Astrocyte (in vitro differentiated cells and primary cell): ENCODE measurements around the gene CCNG2. TPM values are rescaled to one million over a fixed set of nuclear protein-coding genes. Genes with fewer than 3 reads are reported as not detected.

ENCODE experiments used
- DNase-seq: peaks from one replicate; pipeline ENCODE4 v3.0.0-alpha.2; 2010; ENCODE audit warnings: low read depth
- FAIRE-seq: peaks from 2 replicates; lab custom pipeline; 2011; peaks lifted over from hg19 to GRCh38; lab: Jason Lieb, UNC
- H2AFZ ChIP-seq: 2 replicates; pipeline ENCODE4 v1.6.0; 2012; ENCODE audit warnings: low read depth, low read length, inconsistent platforms
- H3K27ac ChIP-seq: 2 replicates; pipeline ENCODE4 v1.5.1; 2011; ENCODE audit warnings: low read depth, low read length, inconsistent platforms
- H3K27me3 ChIP-seq: 2 replicates; pipeline ENCODE4 v1.6.0; 2011; ENCODE audit warnings: low read length, inconsistent platforms; ENCODE audit not compliant: insufficient read depth
- H3K36me3 ChIP-seq: 2 replicates; pipeline ENCODE4 v1.5.1; 2011; ENCODE audit warnings: low read length, inconsistent platforms; ENCODE audit not compliant: insufficient read depth
- H3K4me1 ChIP-seq: 2 replicates; pipeline ENCODE4 v1.5.1; 2011; ENCODE audit warnings: low read length, inconsistent platforms; ENCODE audit not compliant: insufficient read depth
- H3K4me2 ChIP-seq: 2 replicates; pipeline ENCODE4 v1.6.0; 2012; ENCODE audit warnings: low read length, inconsistent platforms
- H3K4me3 ChIP-seq: 2 replicates; pipeline ENCODE4 v1.5.1; 2011; ENCODE audit warnings: low read depth, mild to moderate bottlenecking, low read length, inconsistent platforms; ENCODE audit not compliant: insufficient read depth
- H3K79me2 ChIP-seq: 2 replicates; pipeline ENCODE4 v1.6.0; 2012; ENCODE audit warnings: mild to moderate bottlenecking, low read length, inconsistent platforms; ENCODE audit not compliant: insufficient read depth
- H3K9ac ChIP-seq: 2 replicates; pipeline ENCODE4 v1.6.0; 2012; ENCODE audit warnings: mild to moderate bottlenecking, low read length, inconsistent platforms
- H3K9me3 ChIP-seq: 2 replicates; pipeline ENCODE4 v1.5.1; 2012; ENCODE audit warnings: low read depth, mild to moderate bottlenecking, low read length, inconsistent platforms; ENCODE audit not compliant: insufficient read depth
- H4K20me1 ChIP-seq: 2 replicates; pipeline ENCODE4 v1.6.0; 2012; ENCODE audit warnings: low read length, inconsistent platforms; ENCODE audit not compliant: insufficient read depth
- H3K27ac Mint-ChIP-seq: one replicate; pipeline ENCODE4 v1.8.0; 2021; ENCODE audit warnings: mild to moderate bottlenecking, mixed read lengths; ENCODE audit not compliant: unreplicated experiment
- H3K27me3 Mint-ChIP-seq: one replicate; pipeline ENCODE4 v1.8.0; 2021; ENCODE audit warnings: low read depth, mixed read lengths; ENCODE audit not compliant: unreplicated experiment
- H3K36me3 Mint-ChIP-seq: one replicate; pipeline ENCODE4 v1.8.0; 2021; ENCODE audit warnings: low read depth, mixed read lengths; ENCODE audit not compliant: unreplicated experiment
- H3K4me1 Mint-ChIP-seq: one replicate; pipeline ENCODE4 v1.8.0; 2021; ENCODE audit warnings: low read depth, mixed read lengths; ENCODE audit not compliant: unreplicated experiment
- H3K4me3 Mint-ChIP-seq: one replicate; pipeline ENCODE4 v1.8.0; 2021; ENCODE audit warnings: mild to moderate bottlenecking, moderate library complexity, mixed read lengths; ENCODE audit not compliant: unreplicated experiment
- H3K9me3 Mint-ChIP-seq: one replicate; pipeline ENCODE4 v1.8.0; 2021; ENCODE audit warnings: mild to moderate bottlenecking, mixed read lengths; ENCODE audit not compliant: unreplicated experiment
- CTCF ChIP-seq: IDR thresholded peaks from 2 replicates; pipeline ENCODE4 v1.5.1; 2011; ENCODE audit warnings: low read depth, mild to moderate bottlenecking, inconsistent platforms, low read length, moderate library complexity; ENCODE audit not compliant: insufficient read depth
- EZH2 ChIP-seq: IDR thresholded peaks from 2 replicates; pipeline ENCODE4 v1.6.1; 2012; ENCODE audit warnings: mild to moderate bottlenecking, low read length, inconsistent platforms; ENCODE audit not compliant: insufficient read depth
- total RNA-seq: library from RNA; stranded (reverse); gene quantifications from 2 replicates; pipeline ENCODE4 v1.2.1, GENCODE V29; 2021

Gene CCNG2
- total RNA-seq, 1 donor from 2014 or later = 54.7 TPM

DNA sequence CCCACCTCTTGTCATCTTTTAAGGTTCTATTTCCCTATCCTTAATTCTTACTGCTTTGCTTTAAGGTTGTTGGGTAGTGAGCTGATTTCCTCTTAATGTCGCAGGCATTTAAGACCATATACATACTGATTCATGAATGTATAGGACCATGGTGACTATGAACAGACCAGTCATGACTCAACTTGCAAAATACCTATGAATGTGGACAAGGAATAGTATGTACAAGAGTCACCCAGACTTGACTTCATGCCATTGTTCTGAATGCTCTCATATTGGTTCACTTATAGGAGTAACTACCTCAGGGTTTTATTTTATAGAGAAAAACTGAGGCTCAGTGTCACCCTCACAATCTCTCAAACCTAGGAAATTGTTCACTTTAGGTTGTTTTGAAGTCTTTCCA, 44.3 kb downstream of the CCNG2 start:
- Mint-ChIP-seq H3K27ac (no peak overlapping the region), H3K4me1 (no peaks in the 10 kb centered on the region), H3K27me3 (peaks cover 30% of the 10 kb centered on the region), H3K9me3 (no peaks in the 10 kb centered on the region), H3K36me3 (no peaks in the 10 kb centered on the region), H3K4me3 (no peak overlapping the region)
- H2AFZ ChIP-seq = no peak overlapping the region
- DNase-seq (peak; percentile 21), FAIRE-seq (no peak)
- H3K36me3 ChIP-seq = no peaks in the 10 kb centered on the region
- peaks cover 16% of the 10 kb centered on the region for H3K27me3 ChIP-seq
- no peak overlapping the region for H3K27ac ChIP-seq
- H3K9me3 ChIP-seq = no peaks in the 10 kb centered on the region
- H3K4me2 ChIP-seq = no peak overlapping the region
- no peaks in the 10 kb centered on the region for H4K20me1 ChIP-seq
- no peak overlapping the region for H3K9ac ChIP-seq
- no peaks in the 10 kb centered on the region for H3K4me1 ChIP-seq
- no peak overlapping the region for H3K4me3 ChIP-seq
- H3K79me2 ChIP-seq = no peaks in the 10 kb centered on the region
- TF ChIP-seq CTCF (no peak), EZH2 (no peak)

GRCh38 chr4:77201857-77202256, 44.9 kb downstream of the CCNG2 start:
- Histone ChIP-seq H3K36me3 (no peaks in the 10 kb centered on the region), H2AFZ (no peak overlapping the region), H3K9me3 (no peaks in the 10 kb centered on the region), H3K27me3 (peaks cover 17% of the 10 kb centered on the region), H3K27ac (no peak overlapping the region), H3K79me2 (no peaks in the 10 kb centered on the region), H3K4me2 (no peak overlapping the region), H3K4me1 (no peaks in the 10 kb centered on the region), H4K20me1 (no peaks in the 10 kb centered on the region), H3K9ac (no peak overlapping the region), H3K4me3 (no peak overlapping the region)
- Mint-ChIP-seq H3K27ac (no peak overlapping the region), H3K36me3 (no peaks in the 10 kb centered on the region), H3K9me3 (no peaks in the 10 kb centered on the region), H3K4me1 (no peaks in the 10 kb centered on the region), H3K27me3 (peaks cover 31% of the 10 kb centered on the region), H3K4me3 (no peak overlapping the region)
- FAIRE-seq (peak; percentile 52), DNase-seq (no peak)
- TF ChIP-seq EZH2 (no peak), CTCF (no peak)

GRCh38 chr4:77202491-77202890, 45.5 kb downstream of the CCNG2 start:
- Mint-ChIP-seq H3K4me1 (no peaks in the 10 kb centered on the region), H3K27ac (no peak overlapping the region), H3K4me3 (no peak overlapping the region), H3K27me3 (peaks cover 30% of the 10 kb centered on the region), H3K9me3 (no peaks in the 10 kb centered on the region), H3K36me3 (no peaks in the 10 kb centered on the region)
- no peaks in the 10 kb centered on the region for H3K79me2 ChIP-seq
- no peaks in the 10 kb centered on the region for H3K36me3 ChIP-seq
- H4K20me1 ChIP-seq = no peaks in the 10 kb centered on the region
- no peak overlapping the region for H3K27ac ChIP-seq
- H3K4me3 ChIP-seq = no peak overlapping the region
- H3K27me3 ChIP-seq = peaks cover 19% of the 10 kb centered on the region
- no peak for TF ChIP-seq CTCF
- TF ChIP-seq EZH2 = no peak
- H3K9me3 ChIP-seq = no peaks in the 10 kb centered on the region
- H3K4me2 ChIP-seq = no peak overlapping the region
- no peak overlapping the region for H2AFZ ChIP-seq
- H3K9ac ChIP-seq = no peak overlapping the region
- no peaks in the 10 kb centered on the region for H3K4me1 ChIP-seq
- FAIRE-seq (no peak), DNase-seq (no peak)
